Measurements from ENCODE around the gene BPGM.

The BPGM gene

DNA sequence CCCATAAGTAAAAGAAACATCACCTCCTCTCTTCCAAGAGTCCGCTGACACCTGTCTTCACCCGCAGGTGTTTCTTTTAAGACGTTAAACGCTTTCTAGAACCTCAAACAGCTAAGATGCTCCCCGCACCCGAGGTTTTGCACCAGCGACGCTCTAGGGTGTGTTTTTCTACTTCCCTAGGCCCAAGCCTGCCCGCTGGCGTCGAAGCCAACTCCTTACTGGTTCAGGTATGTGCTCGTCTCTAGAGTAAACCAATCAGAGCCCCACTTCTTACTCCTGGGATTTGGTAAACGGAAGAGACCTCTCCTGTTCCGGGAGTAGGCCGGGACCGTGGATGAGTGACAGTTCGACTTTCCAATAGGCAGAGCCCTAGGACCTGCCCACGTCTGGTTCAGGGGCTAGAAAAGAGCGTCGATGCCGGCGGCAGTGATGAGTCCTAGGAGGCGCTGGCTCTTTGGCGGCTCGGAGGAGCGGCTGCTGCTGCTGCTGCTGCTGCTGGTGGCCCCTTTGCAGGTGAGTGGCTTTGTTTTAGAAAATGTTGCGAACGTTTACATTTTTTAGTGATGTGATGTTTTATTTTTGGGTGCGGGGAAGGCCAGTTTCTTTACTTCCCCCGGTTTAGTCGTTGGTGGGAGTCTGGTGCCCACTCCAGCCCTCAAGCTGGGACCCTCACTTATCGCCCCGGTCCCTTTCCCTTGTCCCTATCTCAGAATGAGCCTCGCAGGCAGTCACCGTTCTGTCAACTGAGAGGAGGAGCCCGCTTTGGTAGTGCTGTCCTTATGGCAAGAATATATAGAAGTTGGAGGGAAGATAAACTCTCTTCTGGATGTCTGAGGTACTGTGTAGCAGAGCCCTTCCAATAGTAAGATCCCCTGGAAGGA is at the start of gene BPGM:
Gene BPGM, plus strand, starts transcription at position 429 of the 881 bp plus-strand sequence. CDS start 14,655 bp downstream, outside the sequence.
- peak; percentile 100 for DNase-seq (ENCODE audit: low spot score)

- DNase-seq (ENCODE audit: low spot score), result no peak
Observed at GRCh38 chr7:134599371-134599770, 47.3 kb upstream of the BPGM start.

- no peak for DNase-seq (ENCODE audit: low spot score)
Observed at GRCh38 chr7:134601459-134601858, 45.2 kb upstream of the BPGM start.

- DNase-seq (ENCODE audit: low spot score), result no peak
Observed at GRCh38 chr7:134602881-134603451, 43.7 kb upstream of the BPGM start.

DNA sequence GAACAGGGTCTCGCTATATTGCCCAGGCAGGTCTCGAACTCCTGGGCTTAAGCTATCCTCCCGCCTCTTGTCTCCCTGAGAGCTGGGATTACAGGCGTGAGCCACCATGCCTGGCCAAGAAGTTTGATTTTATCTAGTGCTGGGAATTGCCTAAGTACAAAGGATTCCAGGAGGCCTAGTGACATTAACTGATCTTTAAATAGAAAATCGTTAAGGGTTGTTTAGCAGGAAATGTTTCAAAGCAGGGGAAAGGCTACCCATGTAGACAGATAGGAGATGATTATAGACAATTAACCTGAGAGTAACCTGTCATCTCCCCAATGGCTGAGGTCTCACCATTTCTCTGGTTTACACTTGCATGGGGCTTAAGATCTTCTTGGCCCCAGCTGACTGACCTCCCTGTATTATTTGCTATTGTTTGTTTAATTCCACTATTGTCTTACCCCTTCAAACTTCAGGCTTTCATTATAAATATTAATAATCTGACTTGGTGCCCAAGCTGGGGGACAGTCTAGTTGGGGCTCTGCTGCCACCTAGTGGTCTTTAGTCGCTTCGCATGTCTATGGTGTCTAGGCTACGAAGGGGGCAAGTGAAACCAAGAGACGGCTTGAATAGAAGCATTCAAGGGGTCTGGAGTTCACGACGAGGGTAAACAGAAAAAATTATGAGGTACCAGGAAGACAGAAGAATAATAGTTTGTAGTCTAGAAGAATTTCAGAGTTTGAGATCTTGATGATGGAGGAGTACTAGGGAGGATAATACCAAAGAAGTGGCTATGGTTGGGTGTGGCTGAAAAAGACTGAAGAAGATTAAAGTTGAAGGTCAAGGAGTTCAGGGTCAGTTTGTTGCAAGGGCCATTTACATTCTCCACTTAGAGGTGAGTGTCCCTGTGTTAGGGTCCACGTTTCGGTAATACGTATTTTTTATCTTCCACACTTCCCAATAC is 40.4 kb upstream of the BPGM start:
- peak; percentile 84 for DNase-seq (ENCODE audit: low spot score)

DNA sequence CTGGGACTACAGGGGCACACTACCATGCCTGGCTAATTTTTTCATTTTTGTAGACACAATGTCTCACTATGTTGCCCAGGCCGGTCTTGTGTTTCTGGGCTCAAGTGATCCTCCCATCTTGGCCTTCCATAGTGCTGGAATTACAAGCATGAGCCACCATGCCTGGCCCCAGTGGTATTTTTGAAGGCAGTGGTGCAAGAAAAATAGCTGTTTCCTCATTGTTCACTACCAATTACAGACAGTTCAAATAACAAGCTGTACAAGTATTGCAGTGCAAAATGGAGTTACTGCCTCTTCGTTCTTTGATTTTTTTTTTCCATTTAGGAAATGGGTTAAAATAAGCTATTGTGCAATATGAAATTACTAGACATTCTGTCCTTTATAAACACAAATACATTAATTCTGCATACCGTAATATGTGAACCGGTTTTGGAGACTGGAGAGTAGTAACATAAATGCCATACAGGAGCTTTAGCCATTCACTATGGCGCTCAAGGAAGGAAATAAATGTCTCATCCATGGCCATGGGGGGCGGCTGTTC is 35.0 kb upstream of the BPGM start:
- DNase-seq (ENCODE audit: low spot score), result no peak

- DNase-seq (ENCODE audit: low spot score), result peak; percentile 13
Observed at GRCh38 chr7:134612197-134612596, 34.5 kb upstream of the BPGM start.

DNA sequence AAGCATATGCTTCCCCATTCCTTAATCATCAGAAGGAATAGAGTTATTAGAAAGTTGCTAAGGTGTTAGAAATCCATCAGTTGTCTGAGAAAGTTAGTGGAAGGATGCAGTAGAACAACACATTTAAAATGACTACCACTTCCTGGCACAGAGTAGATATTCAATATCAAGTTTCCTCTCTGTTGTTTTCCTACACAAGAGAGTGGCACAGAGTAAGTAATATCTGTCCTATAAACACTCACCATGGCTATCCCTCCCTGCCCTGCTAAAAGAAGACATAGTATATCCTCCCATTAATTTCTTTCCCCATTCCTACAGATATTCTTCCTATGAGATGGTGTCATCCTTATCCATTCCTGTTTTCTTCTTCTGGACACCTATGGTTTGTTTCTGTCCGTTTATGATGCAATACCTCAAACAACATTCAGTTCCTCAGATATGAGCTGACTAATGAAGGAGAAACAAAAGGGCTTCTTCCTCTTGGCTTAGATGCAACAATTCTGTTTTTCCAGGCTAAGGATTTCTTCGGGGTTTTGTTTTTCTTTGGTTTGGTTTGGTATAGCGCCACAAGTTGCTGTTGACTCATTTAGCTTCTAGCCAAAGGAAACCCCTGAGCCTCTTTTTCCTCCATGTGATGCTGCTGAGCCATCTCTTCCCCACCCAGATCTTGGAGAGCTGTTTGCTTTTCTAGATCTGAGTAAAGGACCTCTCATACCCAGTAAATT is 32.9 kb upstream of the BPGM start:
- no peak for DNase-seq (ENCODE audit: low spot score)

- DNase-seq (ENCODE audit: low spot score), result no peak
Observed at GRCh38 chr7:134616611-134617010, 30.0 kb upstream of the BPGM start.

DNA sequence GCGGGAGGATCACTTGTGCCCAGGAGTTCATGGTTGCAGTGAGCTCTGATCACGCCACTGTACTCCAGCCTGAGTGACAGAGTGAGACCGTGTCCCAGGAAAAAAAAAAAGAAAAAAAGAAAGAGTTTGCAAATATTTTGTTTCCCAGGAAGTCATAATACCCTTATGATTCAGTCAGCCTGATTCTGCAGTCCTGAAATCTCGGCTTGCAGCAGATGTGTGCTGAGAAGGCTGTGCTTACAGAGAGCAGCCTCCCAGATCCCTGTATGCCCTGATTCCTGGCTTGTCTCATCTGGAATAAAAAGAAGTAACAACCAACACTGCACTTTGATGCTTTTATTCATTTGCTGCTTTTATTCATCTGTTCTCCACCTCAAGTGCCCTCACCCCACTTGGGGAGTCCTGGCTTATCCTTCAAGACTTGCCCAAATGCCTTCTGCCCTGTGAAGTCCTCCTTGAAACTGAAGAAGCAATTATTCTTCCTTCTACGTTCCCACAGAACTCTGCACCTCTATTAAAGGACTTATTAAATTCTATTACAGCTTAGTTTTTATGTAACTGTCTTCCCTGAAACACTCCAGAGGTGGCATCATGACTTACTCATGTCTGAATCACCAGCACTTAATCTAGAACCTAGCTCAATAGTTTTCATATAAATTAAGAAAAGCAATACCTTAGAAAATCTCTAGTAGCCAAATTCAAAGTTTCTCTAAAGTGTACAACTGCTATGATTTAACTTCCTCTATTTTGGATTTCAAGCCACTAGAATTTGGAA is 27.7 kb upstream of the BPGM start:
- DNase-seq (ENCODE audit: low spot score), result no peak

- no peak for DNase-seq (ENCODE audit: low spot score)
Observed at GRCh38 chr7:134619627-134620331, 26.9 kb upstream of the BPGM start.

DNA sequence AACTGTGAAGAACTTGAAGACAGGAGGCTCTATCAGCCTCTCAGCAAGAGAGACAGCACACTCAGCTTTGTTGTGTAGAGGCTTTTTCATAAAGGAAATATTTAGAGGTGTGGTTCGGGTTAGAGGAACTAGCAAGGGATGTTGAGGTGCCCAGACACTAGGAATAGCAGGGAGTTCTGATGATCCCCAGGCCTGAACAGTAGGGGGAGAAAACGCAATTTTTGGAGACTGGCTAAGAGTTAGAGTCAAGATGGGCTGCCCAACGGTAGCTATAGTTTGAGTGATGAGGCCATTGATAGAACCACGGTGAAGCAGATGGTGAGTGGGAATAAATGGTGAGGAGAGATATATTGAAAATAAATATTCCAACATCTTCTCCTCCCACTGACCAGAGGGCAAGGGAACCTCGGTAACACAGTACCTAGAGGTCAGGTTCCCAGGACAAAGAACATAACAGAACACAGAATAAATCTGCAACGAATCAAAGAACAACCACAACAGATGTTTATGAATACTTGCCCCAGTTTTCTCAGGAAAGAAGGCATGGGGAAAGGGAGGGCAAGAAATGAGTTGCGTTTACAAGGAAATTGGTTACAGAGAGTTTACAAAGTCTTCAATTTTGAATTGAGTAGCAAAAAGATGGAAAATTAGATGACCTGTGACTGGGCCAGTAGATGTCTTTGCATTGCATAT is 24.2 kb upstream of the BPGM start:
- no peak for DNase-seq (ENCODE audit: low spot score)

DNA sequence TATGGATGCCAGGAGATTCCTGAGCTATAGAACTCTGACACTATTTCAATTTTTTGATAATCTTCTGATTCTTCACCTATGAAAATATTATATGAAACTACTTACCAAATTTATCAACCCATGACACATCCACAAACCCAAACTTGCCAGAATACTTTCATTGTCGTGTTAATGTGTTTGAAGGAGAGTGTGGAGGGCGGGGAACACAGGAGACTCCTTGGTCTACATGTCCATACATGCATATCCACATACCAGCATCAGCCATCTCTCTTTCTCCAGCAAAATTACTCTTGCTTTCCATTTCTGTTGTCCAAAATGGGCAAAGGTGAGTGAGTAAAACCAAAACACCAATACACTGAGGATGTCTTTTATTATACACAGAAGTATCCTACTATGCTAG is 23.5 kb upstream of the BPGM start:
- DNase-seq (ENCODE audit: low spot score), result no peak

DNA sequence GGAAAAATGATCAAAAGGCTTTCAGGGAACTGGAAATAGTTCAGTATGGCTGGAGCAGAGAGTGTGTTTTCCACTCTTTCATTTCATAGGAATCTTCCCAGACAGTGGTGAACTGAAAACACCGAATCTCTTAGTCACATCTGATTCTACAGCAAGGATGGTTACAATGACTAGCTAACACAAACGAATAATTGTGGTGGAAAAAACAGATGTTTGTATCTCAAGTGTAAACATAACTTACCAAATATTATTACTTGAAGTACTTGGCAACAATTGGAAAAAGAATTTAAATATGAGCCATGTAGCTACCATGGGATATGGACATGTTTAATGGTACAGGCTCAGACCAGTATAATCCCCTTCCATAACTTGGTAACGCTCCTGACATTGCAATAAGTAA is 21.1 kb upstream of the BPGM start:
- no peak for DNase-seq (ENCODE audit: low spot score)

DNA sequence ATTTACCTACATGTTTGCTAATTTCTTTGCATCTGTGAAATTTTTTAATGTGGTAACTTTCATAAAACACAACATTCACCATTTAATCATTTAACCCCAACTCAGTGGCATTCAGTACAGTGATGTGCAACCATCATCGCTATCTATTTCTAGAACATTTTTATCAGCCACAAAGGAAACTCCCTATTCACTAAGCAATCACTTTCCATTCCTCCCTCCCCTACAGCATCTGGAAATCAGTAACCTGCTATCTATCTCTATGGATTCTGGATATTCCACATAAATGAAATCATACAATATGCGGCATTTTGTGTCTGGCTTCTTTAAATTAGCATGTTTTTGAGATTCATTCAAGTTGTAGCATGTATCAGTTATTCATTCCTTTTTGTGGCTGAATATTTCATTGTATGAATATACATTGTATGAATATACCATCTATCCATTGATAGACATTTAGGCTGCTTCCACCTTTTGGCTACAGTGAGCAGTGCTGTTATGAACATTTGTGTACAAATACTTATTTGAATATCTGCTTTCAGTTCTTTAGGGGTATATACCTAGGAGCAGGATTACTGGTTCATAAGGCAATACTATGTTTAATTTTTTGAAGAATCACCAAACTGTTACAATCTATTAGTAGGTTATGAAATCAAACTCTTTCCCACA is 19.4 kb upstream of the BPGM start:
- no peak for DNase-seq (ENCODE audit: low spot score)

- DNase-seq (ENCODE audit: low spot score), result no peak
Observed at GRCh38 chr7:134627775-134628153, 18.9 kb upstream of the BPGM start.

DNA sequence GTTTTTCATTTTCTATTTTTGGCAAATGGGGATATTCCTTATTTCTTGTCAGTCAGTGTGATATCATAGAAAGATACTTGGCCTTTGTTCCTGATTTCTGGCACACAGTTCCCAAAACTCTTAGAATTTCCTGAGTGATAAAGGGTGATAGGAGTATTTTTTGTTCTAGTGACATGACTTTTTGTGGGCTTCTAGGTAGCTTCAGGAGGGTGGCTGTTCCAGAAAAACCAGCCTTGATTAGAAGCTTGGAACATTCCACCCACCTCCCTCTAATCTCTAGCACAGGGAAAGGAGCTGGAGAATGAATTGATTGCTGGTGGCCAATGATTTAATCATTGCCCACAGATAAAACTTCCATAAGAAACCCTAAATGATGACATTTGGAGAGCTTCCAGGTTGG is 17.2 kb upstream of the BPGM start:
- no peak for DNase-seq (ENCODE audit: low spot score)

DNA sequence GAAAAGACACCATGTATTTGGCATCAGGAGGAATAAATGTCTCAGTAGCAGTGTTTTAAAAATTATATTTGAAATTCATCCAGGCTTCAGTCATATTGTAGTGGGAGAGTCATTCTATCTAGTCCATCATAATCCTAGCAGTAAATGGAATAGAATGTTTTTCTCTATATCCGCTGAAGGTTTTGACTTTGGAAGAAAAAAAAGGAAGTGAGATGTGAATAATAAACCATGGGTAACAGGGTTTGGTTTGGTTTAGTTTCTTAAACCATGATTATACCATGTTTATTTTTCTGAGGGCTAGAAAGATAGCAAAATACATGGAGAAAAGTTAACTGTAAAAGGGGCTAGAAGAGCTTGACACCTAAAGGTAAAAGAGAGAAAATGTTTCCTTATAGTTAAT is 16.4 kb upstream of the BPGM start:
- DNase-seq (ENCODE audit: low spot score), result no peak

DNA sequence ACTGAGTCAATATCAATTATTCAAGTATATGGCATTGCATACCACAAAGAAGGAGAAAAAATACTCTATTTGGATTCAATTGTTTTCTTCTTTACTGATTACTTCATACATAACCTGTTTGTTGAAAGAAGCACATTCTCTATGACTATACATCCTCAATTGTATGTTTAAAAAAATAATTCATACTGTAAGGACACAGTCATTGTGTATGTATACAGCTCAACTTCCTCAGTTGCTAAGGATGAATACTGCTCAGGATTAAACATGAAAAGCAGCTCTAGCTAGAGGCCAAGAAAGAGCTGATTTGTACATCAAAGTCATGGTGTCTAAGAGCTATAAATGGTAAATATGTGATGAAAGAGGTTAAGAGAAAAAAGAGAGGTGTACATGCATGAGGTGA is 15.8 kb upstream of the BPGM start:
- no peak for DNase-seq (ENCODE audit: low spot score)
